Measurements from ENCODE around the gene AP1G1. TPM values are rescaled to one million over a fixed set of nuclear protein-coding genes. Genes with fewer than 3 reads are reported as not detected.
"Not testable (repeated sequence)": the region's sequence is repeated elsewhere in the genome, so short reads cannot be mapped to it uniquely, and the experiment has no call there.

AP1G1 gene
- total RNA-seq, 2 experiments from 2014 or later: 53.9 to 57.4 TPM

DNA sequence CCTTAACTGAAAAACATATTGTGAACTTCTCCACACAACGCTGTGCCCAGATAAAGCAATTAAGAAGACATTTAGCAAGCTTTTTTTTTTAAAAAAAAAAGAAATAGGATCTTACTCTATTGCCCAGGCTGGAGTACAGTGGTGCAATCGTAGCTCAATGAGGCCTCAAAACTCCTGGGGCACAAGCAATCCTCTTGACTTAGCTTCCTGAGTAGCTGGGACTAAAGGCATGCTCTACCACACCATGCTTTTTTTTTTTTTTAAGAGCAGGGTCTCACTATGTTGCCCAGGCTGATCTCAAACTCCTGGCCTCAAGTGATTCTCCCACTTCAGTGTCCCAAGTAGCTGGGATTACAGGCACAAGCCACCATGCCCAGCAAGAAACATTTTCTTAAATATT, 20.1 kb downstream of the AP1G1 start:
- peaks cover 27% of the 10 kb centered on the region for H3K36me3 Mint-ChIP-seq (ENCODE audit: low read depth)
- POLR2A ChIA-PET: interaction anchor here (1.0 kb wide), 1 partner anchor 40 kb away, joined by 3 read pairs; no protein-coding TSS in a partner anchor

GRCh38 chr16:71785143-71785542, 23.5 kb downstream of the AP1G1 start:
- peaks cover 17% of the 10 kb centered on the region for H3K4me1 Mint-ChIP-seq (ENCODE audit: low read depth)
- H3K27me3 Mint-ChIP-seq; H3K27ac Mint-ChIP-seq; intact Hi-C loops (cut with micrococcal nuclease); ATAC-seq; DNase-seq; POLR2A ChIA-PET; H3K9me3 Mint-ChIP-seq; H3K4me3 Mint-ChIP-seq: not testable (repeated sequence)
- peaks cover 22% of the 10 kb centered on the region for H3K36me3 Mint-ChIP-seq (ENCODE audit: low read depth)
- CTCF ChIA-PET: interaction anchor here (1.3 kb wide), 1 partner anchor 176 kb away, joined by 5 read pairs; no protein-coding TSS in a partner anchor

More for the DNA sequence above, 20.1 kb downstream of the AP1G1 start:
- Mint-ChIP-seq H3K27me3 (no peaks in the 10 kb centered on the region), H3K4me3 (no peak overlapping the region), H3K27ac (no peak overlapping the region), H3K9me3 (no peaks in the 10 kb centered on the region), H3K4me1 (ENCODE audit: low read depth) (peaks cover 31% of the 10 kb centered on the region)
- intact Hi-C loops (cut with micrococcal nuclease): no loop called here
- ATAC-seq (no peak), DNase-seq (no peak)
- TF ChIP-seq CTCF (IDR thresholded peaks at IDR 0.05): no peak
- CTCF ChIA-PET: interaction anchor here (1.8 to 2.2 kb wide), 2 partner anchors 94 to 173 kb away, joined by 4 to 7 read pairs; no protein-coding TSS in a partner anchor

- ATAC-seq: no peak
- POLR2A ChIA-PET: no interaction called here
- intact Hi-C loops (cut with micrococcal nuclease): no loop called here
Measured at GRCh38 chr16:71784093-71784492, 24.5 kb downstream of the AP1G1 start.

DNA sequence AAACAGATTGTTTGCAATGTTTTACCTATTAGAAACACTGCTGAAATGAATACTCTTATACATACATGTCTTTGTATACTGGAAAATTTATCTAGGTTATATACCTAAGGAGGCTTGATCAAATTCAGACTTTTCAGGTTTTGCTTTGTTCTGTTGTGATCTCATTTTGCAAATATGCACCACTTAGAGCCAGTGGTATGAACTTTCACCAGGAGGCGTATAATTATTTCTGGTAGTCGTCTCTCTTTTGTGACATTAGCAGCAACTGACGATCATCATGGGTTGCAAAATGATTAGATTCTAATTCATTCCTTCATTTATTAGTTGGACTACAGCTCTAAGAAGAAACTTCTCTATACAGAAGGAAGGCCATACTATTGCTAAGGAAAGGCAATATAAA, 26.9 kb downstream of the AP1G1 start:
- Mint-ChIP-seq H3K27me3 (no peaks in the 10 kb centered on the region), H3K4me1 (ENCODE audit: low read depth) (peaks cover 18% of the 10 kb centered on the region), H3K36me3 (ENCODE audit: low read depth) (peaks cover 14% of the 10 kb centered on the region), H3K27ac (no peak overlapping the region), H3K9me3 (no peaks in the 10 kb centered on the region), H3K4me3 (no peak overlapping the region)
- ChIA-PET CTCF (interaction anchor here (1.1 to 2.5 kb wide), 3 partner anchors 10 to 180 kb away, joined by 3 to 8 read pairs (median 4); no protein-coding TSS in a partner anchor), POLR2A (interaction anchor here (1.2 kb wide), 1 partner anchor 9 kb away, joined by 3 read pairs; no protein-coding TSS in a partner anchor)
- DNase-seq (no peak), ATAC-seq (no peak)
- TF ChIP-seq CTCF (IDR thresholded peaks at IDR 0.05): no peak
- intact Hi-C loops (cut with micrococcal nuclease): no loop called here

More at GRCh38 chr16:71784093-71784492, 24.5 kb downstream of the AP1G1 start:
- DNase-seq: no peak
- no peak for TF ChIP-seq CTCF (IDR thresholded peaks at IDR 0.05)
- H3K9me3 Mint-ChIP-seq: no peaks in the 10 kb centered on the region
- H3K27ac Mint-ChIP-seq: no peak overlapping the region
- peaks cover 20% of the 10 kb centered on the region for H3K36me3 Mint-ChIP-seq (ENCODE audit: low read depth)
- H3K4me3 Mint-ChIP-seq: no peak overlapping the region
- no peaks in the 10 kb centered on the region for H3K27me3 Mint-ChIP-seq
- H3K4me1 Mint-ChIP-seq (ENCODE audit: low read depth): peaks cover 17% of the 10 kb centered on the region
- CTCF ChIA-PET: interaction anchor here (1.3 to 2.5 kb wide), 2 partner anchors 99 to 178 kb away, joined by 5 to 8 read pairs; no protein-coding TSS in a partner anchor

- Mint-ChIP-seq H3K9me3 (no peaks in the 10 kb centered on the region), H3K27ac (no peak overlapping the region), H3K27me3 (no peaks in the 10 kb centered on the region), H3K36me3 (ENCODE audit: low read depth) (peaks cover 14% of the 10 kb centered on the region), H3K4me1 (ENCODE audit: low read depth) (peaks cover 29% of the 10 kb centered on the region), H3K4me3 (no peak overlapping the region)
- ChIA-PET POLR2A (interaction anchor here (0.6 to 1.4 kb wide), 3 partner anchors 28 to 166 kb away, joined by 3 to 4 read pairs (median 4); partner anchors contain the start of genes AP1G1 and IST1), CTCF (interaction anchor here (0.7 to 1.9 kb wide), 2 partner anchors 13 to 181 kb away, joined by 3 to 6 read pairs; no protein-coding TSS in a partner anchor)
- DNase-seq (no peak), ATAC-seq (no peak)
- intact Hi-C loops (cut with micrococcal nuclease): no loop called here
- TF ChIP-seq CTCF (IDR thresholded peaks at IDR 0.05): no peak
Measured at GRCh38 chr16:71780521-71781089, 28.0 kb downstream of the AP1G1 start.
